GM12878 (cell line): Measurements from ENCODE around the gene THTPA. TPM values are rescaled to one million over a fixed set of nuclear protein-coding genes. Genes with fewer than 3 reads are reported as not detected.

Source experiments
- ATAC-seq: fragments of 200-7000 bp; cut with Tn5 transposase; 3 replicates; pipeline ENCODE4 v1.9.1; 2020; ENCODE audit warnings: mild to moderate bottlenecking, moderate library complexity
- BruUV-seq: library from RNA; stranded (reverse); fragments of 400-500 nt; replicated peaks from 2 replicates; lab custom pipeline; 2021; lab: Mats Ljungman, UMichigan
- CTCF ChIA-PET: fragments of 300-600 bp; sonication (Branson Sonifier 250); formaldehyde crosslinking; extraction: SDS; loops from one replicate; lab custom pipeline; 2021; ENCODE audit warnings: inconsistent platforms; lab: Yijun Ruan, JAX
- POLR2A ChIA-PET: fragments of 350-600 bp; formaldehyde crosslinking; extraction: SDS; loops from one replicate; lab custom pipeline; 2021; ENCODE audit warnings: inconsistent platforms; lab: Charles Lee
- RAD21 ChIA-PET: fragments of 300-600 bp; sonication (Branson Sonifier 250); formaldehyde crosslinking; loops from one replicate; lab custom pipeline; 2023; ENCODE audit warnings: antibody characterized with exemption; ENCODE audit not compliant: unreplicated experiment; lab: Charles Lee
- SMC1A ChIA-PET: fragments of 300-600 bp; sonication (Branson Sonifier 250); formaldehyde crosslinking; loops from one replicate; lab custom pipeline; 2023; ENCODE audit not compliant: unreplicated experiment, uncharacterized antibody; lab: Charles Lee
- DNase-seq: peaks from one replicate; pipeline ENCODE4 v3.0.0-alpha.2; 2011; ENCODE audit warnings: low read depth, low spot score
- FAIRE-seq: peaks from 3 replicates; lab custom pipeline; 2011; peaks lifted over from hg19 to GRCh38; lab: Jason Lieb, UNC
- H2AFZ ChIP-seq: 2 replicates; pipeline ENCODE4 v1.6.0; 2011; ENCODE audit warnings: low read depth, low read length, control low read depth; ENCODE audit not compliant: control insufficient read depth
- H3K27ac ChIP-seq: 2 replicates; pipeline ENCODE4 v1.5.1; 2011; ENCODE audit warnings: control low read depth; ENCODE audit not compliant: control insufficient read depth, insufficient read depth
- H3K27me3 ChIP-seq, 2 experiments: replicated peaks in 1 of 2; 2 replicates each; pipeline versions ENCODE4 v1.6.0 to v1.6.1; 2011; ENCODE audit warnings: low read length in 1 of 2; ENCODE audit not compliant: control insufficient read depth in 2 of 2, insufficient read depth in 2 of 2
- H3K36me3 ChIP-seq, 2 experiments: 2 replicates each; pipeline ENCODE4 v1.5.1; 2011; ENCODE audit warnings: low read length in 1 of 2; ENCODE audit not compliant: control insufficient read depth in 2 of 2, insufficient read depth in 2 of 2
- H3K4me1 ChIP-seq: 2 replicates; pipeline ENCODE4 v1.6.1; 2011; ENCODE audit warnings: mild to moderate bottlenecking, low read length, moderate library complexity, mixed read lengths; ENCODE audit not compliant: control insufficient read depth, insufficient read depth
- H3K4me2 ChIP-seq: 2 replicates; pipeline ENCODE4 v1.6.0; 2011; ENCODE audit warnings: control low read depth; ENCODE audit not compliant: control insufficient read depth, insufficient read depth
- H3K4me3 ChIP-seq: fragments of 200-600 bp; sonication (generic); 2 replicates; pipeline ENCODE4 v1.5.1; 2016
- H3K79me2 ChIP-seq: 2 replicates; pipeline ENCODE4 v1.6.0; 2011; ENCODE audit warnings: low read length; ENCODE audit not compliant: control insufficient read depth, insufficient read depth
- H3K9ac ChIP-seq: 2 replicates; pipeline ENCODE4 v1.8.0; 2011; ENCODE audit warnings: low read length, control low read depth, mixed read lengths; ENCODE audit not compliant: control insufficient read depth, insufficient read depth
- H3K9me3 ChIP-seq: replicated peaks from 3 replicates; pipeline ENCODE4 v1.5.1; 2011; ENCODE audit warnings: mild to moderate bottlenecking, low read length; ENCODE audit not compliant: control insufficient read depth, insufficient read depth
- H4K20me1 ChIP-seq: 2 replicates; pipeline ENCODE4 v1.6.0; 2011; ENCODE audit not compliant: control insufficient read depth, insufficient read depth
- CHD2 ChIP-seq: IDR thresholded peaks from 2 replicates; pipeline ENCODE4 v1.6.1; 2011; ENCODE audit warnings: low read depth, low read length, improper control_type of control experiment, borderline replicate concordance
- FOXM1 ChIP-seq: IDR thresholded peaks from 2 replicates; pipeline ENCODE4 v1.6.1; 2012; ENCODE audit warnings: low read depth, mild to moderate bottlenecking, inconsistent platforms, low read length, moderate library complexity
- IKZF2 ChIP-seq, 2 experiments: fragments of 450-650 bp; IDR thresholded peaks; 2 replicates each; pipeline ENCODE4 v1.6.1; 2017; ENCODE audit warnings: mild to moderate bottlenecking in 2 of 2, moderate library complexity in 2 of 2
- POLR2A ChIP-seq: IDR thresholded peaks from 2 replicates; pipeline ENCODE4 v1.6.1; 2011; ENCODE audit warnings: low read depth, mild to moderate bottlenecking, low read length
- RUNX3 ChIP-seq: IDR thresholded peaks from 2 replicates; pipeline ENCODE4 v1.6.1; 2012; ENCODE audit warnings: low read length, inconsistent platforms
- SKIL ChIP-seq: fragments of 450-650 bp; IDR thresholded peaks from 2 replicates; pipeline ENCODE4 v1.6.1; 2017; ENCODE audit warnings: mild to moderate bottlenecking, low read depth, inconsistent platforms; ENCODE audit not compliant: poor library complexity, severe bottlenecking
- SMAD1 ChIP-seq: fragments of 450-650 bp; IDR thresholded peaks from 2 replicates; pipeline ENCODE4 v1.6.1; 2018; ENCODE audit warnings: mild to moderate bottlenecking, low read depth; ENCODE audit not compliant: partially characterized antibody
- SUZ12 ChIP-seq: fragments of 200-600 bp; sonication (generic); IDR thresholded peaks from one replicate; pipeline ENCODE4 v1.6.1; 2018; ENCODE audit warnings: antibody characterized with exemption, mild to moderate bottlenecking; ENCODE audit not compliant: unreplicated experiment
- TCF12 ChIP-seq: IDR thresholded peaks from 2 replicates; pipeline ENCODE4 v1.6.1; 2011; ENCODE audit warnings: low read depth, mild to moderate bottlenecking, low read length
- WGBS: methylation state at CpG from one replicate; pipeline ENCODE4 v1.1.6; 2016; ENCODE audit warnings: low lambda C conversion rate; ENCODE audit not compliant: insufficient replicate concordance, insufficient coverage; ENCODE audit errors: missing lambda C conversion rate; 5-methylcytosine and 5-hydroxymethylcytosine counted together
- in situ Hi-C: fragments of 300-500 bp; cut with MboI; formaldehyde crosslinking; loops from 9 replicates; pipeline ENCODE4 v1.14.3; 2018; ENCODE audit warnings: mixed read lengths
- intact Hi-C: fragments of 100-400 bp; cut with micrococcal nuclease; formaldehyde crosslinking; loops from one replicate; pipeline ENCODE4 v1.14.2; 2022; ENCODE audit not compliant: unreplicated experiment
- polyA plus RNA-seq, 11 experiments: library from polyadenylated mRNA; depleted of rRNA in 4 of 11; unstranded in 6 of 11; stranded (reverse) in 5 of 11; fragments of >200 nt; fragmentation: Nextera tagmentation in 4 of 11; fragmentation: Illumina TruSeq in 1 of 11; extraction: Ambion mirVana in 4 of 11; extraction: Trizol in 1 of 11; gene quantifications; 1 replicate in 1 of 11; 2 replicates in 10 of 11; pipeline versions ENCODE4 v1.2.1 to v1.2.3, GENCODE V29; 2011 to 2016; ENCODE audit warnings: inconsistent platforms in 2 of 11, missing spikeins in 2 of 11, low read depth in 1 of 11
- total RNA-seq, 4 experiments: library from RNA; depleted of rRNA in 3 of 4; stranded (reverse); fragments of >200 nt in 3 of 4; fragmentation: Illumina TruSeq in 1 of 4; extraction: Trizol in 1 of 4; gene quantifications; 2 replicates each; pipeline versions ENCODE4 v1.2.1 to v1.2.3, GENCODE V29; 2013 to 2021
- TF ChIP-seq, protein P1 (sequence below): IDR thresholded peaks from 2 replicates; pipeline ENCODE4 v1.6.1; 2012; ENCODE audit warnings: low read depth, low read length, improper control_type of control experiment
- TF ChIP-seq, protein P2 (sequence below): fragments of 450-650 bp; IDR thresholded peaks from 2 replicates; pipeline ENCODE4 v1.6.1; 2017; ENCODE audit warnings: antibody characterized with exemption, mild to moderate bottlenecking, moderate library complexity

THTPA gene
- total and polyA plus RNA-seq, 10 of the 15 experiments (the other 5 are each of a cell fraction or from before 2014, with no cell fraction given) = 3.1 to 24.9 (median 12.8) TPM

DNA sequence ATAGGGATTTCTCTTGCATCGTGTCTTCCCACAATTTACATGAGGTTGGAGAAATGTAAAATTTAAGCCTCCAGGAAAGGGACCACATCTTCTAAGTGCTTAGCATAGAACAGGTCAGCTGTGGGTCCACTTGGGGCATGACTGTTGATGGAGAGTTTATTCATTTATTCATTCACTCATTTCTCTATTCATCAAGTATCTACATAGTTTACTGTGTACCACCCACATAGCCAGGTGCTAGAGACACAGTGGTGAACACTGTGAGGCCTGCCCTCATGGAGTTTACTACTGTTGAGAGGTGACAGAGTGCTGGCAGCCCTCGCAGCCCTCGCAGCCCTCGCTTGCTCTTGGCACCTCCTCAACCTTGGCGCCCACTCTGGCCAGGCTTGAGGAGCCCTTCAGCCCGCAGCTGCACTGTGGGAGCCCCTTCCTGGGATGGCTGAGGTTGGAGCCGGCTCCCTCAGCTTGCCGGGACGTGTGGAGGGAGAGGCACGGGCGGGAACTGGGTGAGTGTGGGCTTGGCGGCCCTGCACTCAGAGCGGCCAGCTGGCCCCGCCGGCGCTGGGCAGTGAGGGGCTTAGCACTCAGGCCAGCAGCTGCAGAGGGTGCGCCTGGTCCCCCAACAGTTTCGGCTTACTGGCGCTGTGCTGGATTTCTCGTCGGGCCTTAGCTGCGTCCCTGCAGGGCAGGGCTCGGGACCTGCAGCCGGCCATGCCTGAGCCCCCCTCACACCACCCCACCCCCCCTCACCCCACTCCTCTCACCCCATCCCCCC, 24.3 kb downstream of the THTPA start (continued):
- TF ChIP-seq, protein P1, sequence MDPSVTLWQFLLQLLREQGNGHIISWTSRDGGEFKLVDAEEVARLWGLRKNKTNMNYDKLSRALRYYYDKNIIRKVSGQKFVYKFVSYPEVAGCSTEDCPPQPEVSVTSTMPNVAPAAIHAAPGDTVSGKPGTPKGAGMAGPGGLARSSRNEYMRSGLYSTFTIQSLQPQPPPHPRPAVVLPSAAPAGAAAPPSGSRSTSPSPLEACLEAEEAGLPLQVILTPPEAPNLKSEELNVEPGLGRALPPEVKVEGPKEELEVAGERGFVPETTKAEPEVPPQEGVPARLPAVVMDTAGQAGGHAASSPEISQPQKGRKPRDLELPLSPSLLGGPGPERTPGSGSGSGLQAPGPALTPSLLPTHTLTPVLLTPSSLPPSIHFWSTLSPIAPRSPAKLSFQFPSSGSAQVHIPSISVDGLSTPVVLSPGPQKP = no peak
- TF ChIP-seq TCF12 (no peak), FOXM1 (no peak), RUNX3 (no peak)

GRCh38 chr14:23580948-23581281, 24.8 kb downstream of the THTPA start:
- Histone ChIP-seq H3K79me2 (no peaks in the 10 kb centered on the region), H3K9me3 (no peaks in the 10 kb centered on the region), H3K9ac (no peak overlapping the region), H3K36me3 (no peaks in the 10 kb centered on the region), H3K4me3 (no peak overlapping the region), H3K27ac (no peak overlapping the region), H3K4me1 (peaks cover 2% of the 10 kb centered on the region; the same call in 1 of the 2 replicates), H2AFZ (no peak overlapping the region), H3K27me3 (peaks cover 2% of the 10 kb centered on the region in 2 experiments; a peak in 2 of 4 replicates), H3K4me2 (no peak overlapping the region), H4K20me1 (no peaks in the 10 kb centered on the region)
- ChIA-PET CTCF (interaction anchor here (0.7 to 1.1 kb wide), 2 partner anchors 85 to 102 kb away, joined by 3 read pairs; no protein-coding TSS in a partner anchor), RAD21 (interaction anchor here (0.9 kb wide), 1 partner anchor 26 kb away, joined by 3 read pairs; no protein-coding TSS in a partner anchor), SMC1A (no interaction called here), POLR2A (no interaction called here)
- FAIRE-seq (no peak), DNase-seq (no peak), ATAC-seq (no peak)
- intact Hi-C loops = loop anchor here (10.0 kb wide), 1 partner anchor 444 kb away; no protein-coding TSS in a partner anchor
- no TSS peak for BruUV-seq
- 86% methylated on average over 4 of the region's 8 CpGs for WGBS
- in situ Hi-C loops = no loop called here
- no peak for TF ChIP-seq SMAD1
- TF ChIP-seq, protein P2, sequence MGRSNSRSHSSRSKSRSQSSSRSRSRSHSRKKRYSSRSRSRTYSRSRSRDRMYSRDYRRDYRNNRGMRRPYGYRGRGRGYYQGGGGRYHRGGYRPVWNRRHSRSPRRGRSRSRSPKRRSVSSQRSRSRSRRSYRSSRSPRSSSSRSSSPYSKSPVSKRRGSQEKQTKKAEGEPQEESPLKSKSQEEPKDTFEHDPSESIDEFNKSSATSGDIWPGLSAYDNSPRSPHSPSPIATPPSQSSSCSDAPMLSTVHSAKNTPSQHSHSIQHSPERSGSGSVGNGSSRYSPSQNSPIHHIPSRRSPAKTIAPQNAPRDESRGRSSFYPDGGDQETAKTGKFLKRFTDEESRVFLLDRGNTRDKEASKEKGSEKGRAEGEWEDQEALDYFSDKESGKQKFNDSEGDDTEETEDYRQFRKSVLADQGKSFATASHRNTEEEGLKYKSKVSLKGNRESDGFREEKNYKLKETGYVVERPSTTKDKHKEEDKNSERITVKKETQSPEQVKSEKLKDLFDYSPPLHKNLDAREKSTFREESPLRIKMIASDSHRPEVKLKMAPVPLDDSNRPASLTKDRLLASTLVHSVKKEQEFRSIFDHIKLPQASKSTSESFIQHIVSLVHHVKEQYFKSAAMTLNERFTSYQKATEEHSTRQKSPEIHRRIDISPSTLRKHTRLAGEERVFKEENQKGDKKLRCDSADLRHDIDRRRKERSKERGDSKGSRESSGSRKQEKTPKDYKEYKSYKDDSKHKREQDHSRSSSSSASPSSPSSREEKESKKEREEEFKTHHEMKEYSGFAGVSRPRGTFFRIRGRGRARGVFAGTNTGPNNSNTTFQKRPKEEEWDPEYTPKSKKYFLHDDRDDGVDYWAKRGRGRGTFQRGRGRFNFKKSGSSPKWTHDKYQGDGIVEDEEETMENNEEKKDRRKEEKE = no peak
- TF ChIP-seq TCF12 = no peak
- TF ChIP-seq SUZ12 = no peak
- TF ChIP-seq, protein P1 = no peak
- no peak for TF ChIP-seq SKIL
- no peak for TF ChIP-seq CHD2
- TF ChIP-seq IKZF2 (IDR thresholded peaks at IDR 0.05) = no peak
- TF ChIP-seq POLR2A = no peak
